ENCODE data around the gene ST3GAL3. TPM values are rescaled to one million over a fixed set of nuclear protein-coding genes. Genes with fewer than 3 reads are reported as not detected.

The ST3GAL3 gene
- polyA plus RNA-seq, 1 of the 3 experiments (the other 2 are of a cell fraction) = 20.6 TPM

DNA sequence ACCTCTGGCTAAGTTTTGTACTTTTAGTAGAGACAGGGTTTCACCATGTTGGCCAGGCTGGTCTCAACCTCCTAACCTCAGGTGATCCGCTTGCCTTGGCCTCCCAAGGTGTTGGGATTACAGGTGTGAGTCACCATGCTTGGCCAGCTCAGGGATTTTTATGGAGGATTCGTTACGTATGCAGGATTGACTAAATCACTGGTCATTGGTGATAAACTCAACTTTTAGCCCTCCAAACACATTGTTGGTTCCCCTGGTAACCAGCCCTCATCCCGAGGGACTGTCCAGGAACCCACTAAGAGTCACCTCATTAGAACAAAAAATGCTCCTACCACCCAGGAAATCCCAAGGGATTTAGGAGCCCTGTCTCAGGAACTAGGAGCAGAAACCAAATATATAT is 40.4 kb downstream of the ST3GAL3 start:
- Histone ChIP-seq H3K36me3 (replicated peaks in 1 of 2; ENCODE audit: control insufficient read depth in 1 of 2, insufficient read depth in 2 of 2, low read length in 1 of 2) (peaks cover 0 to 23% of the 10 kb centered on the region in 2 experiments), H3K4me1 (ENCODE audit: control insufficient read depth in 1 of 2, insufficient read depth in 2 of 2, low read depth in 1 of 2, low read length in 1 of 2) (no peaks in the 10 kb centered on the region), H3K9me3 (no peaks in the 10 kb centered on the region), H3F3A (replicated peaks; ENCODE audit: insufficient read depth) (peaks cover 7% of the 10 kb centered on the region), H3K27ac (ENCODE audit: low read depth in 2 of 2, low read length in 1 of 2) (no peak overlapping the region), H3K4me2 (no peak overlapping the region), H3K9me2 (no peaks in the 10 kb centered on the region), H3K27me3 (ENCODE audit: insufficient read depth) (no peaks in the 10 kb centered on the region), H3K79me2 (ENCODE audit: insufficient read depth) (peaks cover 32% of the 10 kb centered on the region), H3K9ac (no peak overlapping the region), H2AFZ (ENCODE audit: low read depth) (no peak overlapping the region), H3K4me3 (ENCODE audit: low read depth in 2 of 2, low read length in 1 of 2) (no peak overlapping the region), H4K20me1 (ENCODE audit: insufficient read depth) (no peaks in the 10 kb centered on the region)
- CTCF ChIA-PET = interaction anchor here (0.9 to 1.7 kb wide), 2 partner anchors 16 to 187 kb away, joined by 3 to 6 read pairs; no protein-coding TSS in a partner anchor
- no peak for TF ChIP-seq GATA2 (CRISPR knock-in tag; IDR thresholded peaks at IDR 0.05)
- no peak for TF ChIP-seq MXI1 (IDR thresholded peaks at IDR 0.05; ENCODE audit: low read depth, low read length)
- no peak for TF ChIP-seq POLR2AphosphoS5 (IDR thresholded peaks at IDR 0.05; ENCODE audit: low read depth, low read length)
- TF ChIP-seq, protein P1, sequence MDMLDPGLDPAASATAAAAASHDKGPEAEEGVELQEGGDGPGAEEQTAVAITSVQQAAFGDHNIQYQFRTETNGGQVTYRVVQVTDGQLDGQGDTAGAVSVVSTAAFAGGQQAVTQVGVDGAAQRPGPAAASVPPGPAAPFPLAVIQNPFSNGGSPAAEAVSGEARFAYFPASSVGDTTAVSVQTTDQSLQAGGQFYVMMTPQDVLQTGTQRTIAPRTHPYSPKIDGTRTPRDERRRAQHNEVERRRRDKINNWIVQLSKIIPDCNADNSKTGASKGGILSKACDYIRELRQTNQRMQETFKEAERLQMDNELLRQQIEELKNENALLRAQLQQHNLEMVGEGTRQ (IDR thresholded peaks at IDR 0.05; ENCODE audit: borderline replicate concordance, low read depth, low read length) = no peak
- WGBS (ENCODE audit: low lambda C conversion rate) = 95% methylated on average over 4 of the region's 4 CpGs
- POLR2A ChIA-PET = no interaction called here
- DNase-seq = no peak

DNA sequence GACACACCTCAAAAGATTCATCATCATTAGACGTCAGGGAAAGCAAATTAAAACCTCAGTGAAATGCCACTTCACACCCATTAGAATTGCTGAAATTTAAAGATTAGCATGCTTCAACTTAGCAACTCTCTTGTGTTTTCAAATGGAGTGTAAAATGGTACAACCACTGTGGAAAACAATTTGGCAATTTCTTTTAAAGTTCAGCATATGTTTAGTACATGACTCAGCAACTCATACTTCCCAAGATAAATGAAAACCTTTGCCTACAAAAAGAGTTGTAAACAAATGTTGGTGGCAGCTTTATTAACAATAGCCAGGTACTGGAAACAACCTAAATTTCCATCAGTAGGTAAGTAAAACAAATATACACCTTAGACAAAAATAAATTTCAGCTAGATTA is 42.7 kb downstream of the ST3GAL3 start:
- DNase-seq = no peak
- no peaks in the 10 kb centered on the region for H4K20me1 ChIP-seq (ENCODE audit: insufficient read depth)
- H3K4me2 ChIP-seq = no peak overlapping the region
- H3K36me3 ChIP-seq (replicated peaks in 1 of 2; ENCODE audit: control insufficient read depth in 1 of 2, insufficient read depth in 2 of 2, low read length in 1 of 2) = peaks cover 0 to 20% of the 10 kb centered on the region in 2 experiments
- no peaks in the 10 kb centered on the region for H3K9me2 ChIP-seq
- WGBS (ENCODE audit: low lambda C conversion rate) = 81% methylated on average over 1 of the region's 1 CpG
- H3K4me1 ChIP-seq (ENCODE audit: control insufficient read depth in 1 of 2, insufficient read depth in 2 of 2, low read depth in 1 of 2, low read length in 1 of 2) = no peaks in the 10 kb centered on the region
- no peaks in the 10 kb centered on the region for H3K9me3 ChIP-seq
- H2AFZ ChIP-seq (ENCODE audit: low read depth) = no peak overlapping the region
- H3K9ac ChIP-seq = no peak overlapping the region
- no peak overlapping the region for H3K4me3 ChIP-seq (ENCODE audit: low read depth in 2 of 2, low read length in 1 of 2)
- ChIA-PET POLR2A (no interaction called here), CTCF (interaction anchor here (1.0 to 2.7 kb wide), 4 partner anchors 14 to 196 kb away, joined by 4 to 16 read pairs (median 5); no protein-coding TSS in a partner anchor)
- no peaks in the 10 kb centered on the region for H3K27me3 ChIP-seq (ENCODE audit: insufficient read depth)
- peaks cover 7% of the 10 kb centered on the region for H3F3A ChIP-seq (replicated peaks; ENCODE audit: insufficient read depth)
- H3K27ac ChIP-seq (ENCODE audit: low read depth in 2 of 2, low read length in 1 of 2) = no peak overlapping the region
- H3K79me2 ChIP-seq (ENCODE audit: insufficient read depth) = peaks cover 33% of the 10 kb centered on the region
- TF ChIP-seq EP300 (IDR thresholded peaks at IDR 0.05; ENCODE audit: borderline replicate concordance in 1 of 2, low read depth in 1 of 2, low read length in 1 of 2) (no peak), FOXJ3 (CRISPR knock-in tag; IDR thresholded peaks at IDR 0.05) (no peak), CHD2 (IDR thresholded peaks at IDR 0.05; ENCODE audit: low read length, partially characterized antibody) (no peak), FOSL2 (IDR thresholded peaks at IDR 0.05; ENCODE audit: borderline replicate concordance, low read depth) (no peak), GATA2 (CRISPR knock-in tag; IDR thresholded peaks at IDR 0.05) (no peak), TAF1 (IDR thresholded peaks at IDR 0.05; ENCODE audit: borderline replicate concordance, low read depth, low read length) (no peak), RFX5 (IDR thresholded peaks at IDR 0.05; ENCODE audit: low read length) (no peak), MXI1 (IDR thresholded peaks at IDR 0.05; ENCODE audit: low read depth, low read length) (no peak), FOXM1 (IDR thresholded peaks at IDR 0.05; ENCODE audit: low read depth) (no peak), NFIC (IDR thresholded peaks at IDR 0.05; ENCODE audit: borderline replicate concordance) (no peak), RAD21 (IDR thresholded peaks at IDR 0.05; ENCODE audit: low read length) (no peak), POLR2AphosphoS5 (IDR thresholded peaks at IDR 0.05; ENCODE audit: low read depth, low read length) (no peak)
- TF ChIP-seq, protein P2, sequence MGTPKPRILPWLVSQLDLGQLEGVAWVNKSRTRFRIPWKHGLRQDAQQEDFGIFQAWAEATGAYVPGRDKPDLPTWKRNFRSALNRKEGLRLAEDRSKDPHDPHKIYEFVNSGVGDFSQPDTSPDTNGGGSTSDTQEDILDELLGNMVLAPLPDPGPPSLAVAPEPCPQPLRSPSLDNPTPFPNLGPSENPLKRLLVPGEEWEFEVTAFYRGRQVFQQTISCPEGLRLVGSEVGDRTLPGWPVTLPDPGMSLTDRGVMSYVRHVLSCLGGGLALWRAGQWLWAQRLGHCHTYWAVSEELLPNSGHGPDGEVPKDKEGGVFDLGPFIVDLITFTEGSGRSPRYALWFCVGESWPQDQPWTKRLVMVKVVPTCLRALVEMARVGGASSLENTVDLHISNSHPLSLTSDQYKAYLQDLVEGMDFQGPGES (IDR thresholded peaks at IDR 0.05; ENCODE audit: low read depth, low read length) = no peak
- TF ChIP-seq, protein P3, sequence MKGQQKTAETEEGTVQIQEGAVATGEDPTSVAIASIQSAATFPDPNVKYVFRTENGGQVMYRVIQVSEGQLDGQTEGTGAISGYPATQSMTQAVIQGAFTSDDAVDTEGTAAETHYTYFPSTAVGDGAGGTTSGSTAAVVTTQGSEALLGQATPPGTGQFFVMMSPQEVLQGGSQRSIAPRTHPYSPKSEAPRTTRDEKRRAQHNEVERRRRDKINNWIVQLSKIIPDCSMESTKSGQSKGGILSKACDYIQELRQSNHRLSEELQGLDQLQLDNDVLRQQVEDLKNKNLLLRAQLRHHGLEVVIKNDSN (IDR thresholded peaks at IDR 0.05; ENCODE audit: borderline replicate concordance, low read depth) = no peak
- TF ChIP-seq, protein P4, sequence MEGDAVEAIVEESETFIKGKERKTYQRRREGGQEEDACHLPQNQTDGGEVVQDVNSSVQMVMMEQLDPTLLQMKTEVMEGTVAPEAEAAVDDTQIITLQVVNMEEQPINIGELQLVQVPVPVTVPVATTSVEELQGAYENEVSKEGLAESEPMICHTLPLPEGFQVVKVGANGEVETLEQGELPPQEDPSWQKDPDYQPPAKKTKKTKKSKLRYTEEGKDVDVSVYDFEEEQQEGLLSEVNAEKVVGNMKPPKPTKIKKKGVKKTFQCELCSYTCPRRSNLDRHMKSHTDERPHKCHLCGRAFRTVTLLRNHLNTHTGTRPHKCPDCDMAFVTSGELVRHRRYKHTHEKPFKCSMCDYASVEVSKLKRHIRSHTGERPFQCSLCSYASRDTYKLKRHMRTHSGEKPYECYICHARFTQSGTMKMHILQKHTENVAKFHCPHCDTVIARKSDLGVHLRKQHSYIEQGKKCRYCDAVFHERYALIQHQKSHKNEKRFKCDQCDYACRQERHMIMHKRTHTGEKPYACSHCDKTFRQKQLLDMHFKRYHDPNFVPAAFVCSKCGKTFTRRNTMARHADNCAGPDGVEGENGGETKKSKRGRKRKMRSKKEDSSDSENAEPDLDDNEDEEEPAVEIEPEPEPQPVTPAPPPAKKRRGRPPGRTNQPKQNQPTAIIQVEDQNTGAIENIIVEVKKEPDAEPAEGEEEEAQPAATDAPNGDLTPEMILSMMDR (IDR thresholded peaks at IDR 0.05) = no peak
- TF ChIP-seq, protein P5, sequence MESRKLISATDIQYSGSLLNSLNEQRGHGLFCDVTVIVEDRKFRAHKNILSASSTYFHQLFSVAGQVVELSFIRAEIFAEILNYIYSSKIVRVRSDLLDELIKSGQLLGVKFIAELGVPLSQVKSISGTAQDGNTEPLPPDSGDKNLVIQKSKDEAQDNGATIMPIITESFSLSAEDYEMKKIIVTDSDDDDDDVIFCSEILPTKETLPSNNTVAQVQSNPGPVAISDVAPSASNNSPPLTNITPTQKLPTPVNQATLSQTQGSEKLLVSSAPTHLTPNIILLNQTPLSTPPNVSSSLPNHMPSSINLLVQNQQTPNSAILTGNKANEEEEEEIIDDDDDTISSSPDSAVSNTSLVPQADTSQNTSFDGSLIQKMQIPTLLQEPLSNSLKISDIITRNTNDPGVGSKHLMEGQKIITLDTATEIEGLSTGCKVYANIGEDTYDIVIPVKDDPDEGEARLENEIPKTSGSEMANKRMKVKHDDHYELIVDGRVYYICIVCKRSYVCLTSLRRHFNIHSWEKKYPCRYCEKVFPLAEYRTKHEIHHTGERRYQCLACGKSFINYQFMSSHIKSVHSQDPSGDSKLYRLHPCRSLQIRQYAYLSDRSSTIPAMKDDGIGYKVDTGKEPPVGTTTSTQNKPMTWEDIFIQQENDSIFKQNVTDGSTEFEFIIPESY (IDR thresholded peaks at IDR 0.05; ENCODE audit: borderline replicate concordance, low read depth) = no peak
- TF ChIP-seq, protein P6, sequence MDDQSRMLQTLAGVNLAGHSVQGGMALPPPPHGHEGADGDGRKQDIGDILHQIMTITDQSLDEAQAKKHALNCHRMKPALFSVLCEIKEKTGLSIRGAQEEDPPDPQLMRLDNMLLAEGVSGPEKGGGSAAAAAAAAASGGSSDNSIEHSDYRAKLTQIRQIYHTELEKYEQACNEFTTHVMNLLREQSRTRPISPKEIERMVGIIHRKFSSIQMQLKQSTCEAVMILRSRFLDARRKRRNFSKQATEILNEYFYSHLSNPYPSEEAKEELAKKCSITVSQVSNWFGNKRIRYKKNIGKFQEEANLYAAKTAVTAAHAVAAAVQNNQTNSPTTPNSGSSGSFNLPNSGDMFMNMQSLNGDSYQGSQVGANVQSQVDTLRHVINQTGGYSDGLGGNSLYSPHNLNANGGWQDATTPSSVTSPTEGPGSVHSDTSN (IDR thresholded peaks at IDR 0.05) = no peak

All from SK-N-SH (cell line).